ENCODE data around the gene SLC6A6.

GRCh38 chr3:14373753-14374376 lies 28.5 kb upstream of the SLC6A6 start:
- TF ChIP-seq, protein P1, sequence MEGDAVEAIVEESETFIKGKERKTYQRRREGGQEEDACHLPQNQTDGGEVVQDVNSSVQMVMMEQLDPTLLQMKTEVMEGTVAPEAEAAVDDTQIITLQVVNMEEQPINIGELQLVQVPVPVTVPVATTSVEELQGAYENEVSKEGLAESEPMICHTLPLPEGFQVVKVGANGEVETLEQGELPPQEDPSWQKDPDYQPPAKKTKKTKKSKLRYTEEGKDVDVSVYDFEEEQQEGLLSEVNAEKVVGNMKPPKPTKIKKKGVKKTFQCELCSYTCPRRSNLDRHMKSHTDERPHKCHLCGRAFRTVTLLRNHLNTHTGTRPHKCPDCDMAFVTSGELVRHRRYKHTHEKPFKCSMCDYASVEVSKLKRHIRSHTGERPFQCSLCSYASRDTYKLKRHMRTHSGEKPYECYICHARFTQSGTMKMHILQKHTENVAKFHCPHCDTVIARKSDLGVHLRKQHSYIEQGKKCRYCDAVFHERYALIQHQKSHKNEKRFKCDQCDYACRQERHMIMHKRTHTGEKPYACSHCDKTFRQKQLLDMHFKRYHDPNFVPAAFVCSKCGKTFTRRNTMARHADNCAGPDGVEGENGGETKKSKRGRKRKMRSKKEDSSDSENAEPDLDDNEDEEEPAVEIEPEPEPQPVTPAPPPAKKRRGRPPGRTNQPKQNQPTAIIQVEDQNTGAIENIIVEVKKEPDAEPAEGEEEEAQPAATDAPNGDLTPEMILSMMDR (IDR thresholded peaks at IDR 0.05) = no peak
- no peak for TF ChIP-seq POLR2A (IDR thresholded peaks at IDR 0.05)

Measured in esophagus squamous epithelium (tissue), 4 donors.